HCT116 (cell line): ENCODE measurements around the gene RFX3. TPM values are rescaled to one million over a fixed set of nuclear protein-coding genes. Genes with fewer than 3 reads are reported as not detected.

ENCODE experiments used
- ATAC-seq: fragments of 200-7000 bp; cut with Tn5 transposase; 2 replicates; pipeline ENCODE4 v1.9.1; 2020; ENCODE audit warnings: mild to moderate bottlenecking, moderate library complexity
- BruUV-seq: library from RNA; stranded (reverse); fragments of 400-500 nt; replicated peaks from 2 replicates; lab custom pipeline; 2021; lab: Mats Ljungman, UMichigan
- CTCF ChIA-PET: fragments of 300-600 bp; sonication (Branson Sonifier 250); formaldehyde crosslinking; loops from one replicate; lab custom pipeline; 2021; ENCODE audit warnings: antibody characterized with exemption; lab: Charles Lee
- POLR2A ChIA-PET: fragments of 300-600, 350-600 bp; sonication (Branson Sonifier 250); formaldehyde crosslinking; loops from one replicate; lab custom pipeline; 2021; ENCODE audit warnings: antibody characterized with exemption; lab: Charles Lee
- RAD21 ChIA-PET, 2 experiments: fragments of 300-600 bp; sonication (Branson Sonifier 250); formaldehyde crosslinking; loops; one replicate each; lab custom pipeline; 2023; ENCODE audit warnings: low total read pairs in 2 of 2; ENCODE audit not compliant: uncharacterized antibody in 2 of 2, unreplicated experiment in 2 of 2, low non-redundant PET in 1 of 2; lab: Charles Lee
- DNase-seq: peaks from one replicate; pipeline ENCODE4 v3.0.0-alpha.2; 2010; ENCODE audit warnings: low read depth, low spot score
- H2AFZ ChIP-seq: fragments of 200-600 bp; shearing (Covaris generic), sonication (generic); 2 replicates; pipeline ENCODE4 v1.6.1; 2017; ENCODE audit warnings: low read depth, mixed run types, mixed read lengths, antibody characterized with exemption, low read length; ENCODE audit not compliant: poor library complexity, severe bottlenecking
- H3K27ac ChIP-seq: 2 replicates; pipeline ENCODE4 v1.5.1; 2012; ENCODE audit warnings: low read depth, low read length
- H3K27me3 ChIP-seq: fragments of 200-600 bp; sonication (generic); 2 replicates; pipeline ENCODE4 v1.6.1; 2016; ENCODE audit warnings: mixed run types, low read length, mixed read lengths; ENCODE audit not compliant: insufficient read depth
- H3K36me3 ChIP-seq, 2 experiments: fragments of 200-500 bp in 1 of 2; fragments of 200-600 bp in 1 of 2; sonication (Bioruptor generic) in 1 of 2; sonication (generic) in 1 of 2; 2 replicates each; pipeline versions ENCODE4 v1.5.1 to v1.6.1; 2014 to 2016; ENCODE audit warnings: low read length in 2 of 2, inconsistent platforms in 1 of 2, mixed read lengths in 1 of 2, mixed run types in 1 of 2; ENCODE audit not compliant: insufficient read depth in 2 of 2, control insufficient read depth in 1 of 2
- H3K4me1 ChIP-seq, 2 experiments: fragments of 200-600 bp in 1 of 2; sonication (generic) in 1 of 2; 2 replicates each; pipeline versions ENCODE4 v1.5.1 to v1.6.1; 2012 to 2017; ENCODE audit warnings: low read length in 2 of 2, inconsistent platforms in 1 of 2, mild to moderate bottlenecking in 1 of 2, mixed read lengths in 1 of 2, mixed run types in 1 of 2, moderate library complexity in 1 of 2; ENCODE audit not compliant: insufficient read depth in 2 of 2, control insufficient read depth in 1 of 2
- H3K4me2 ChIP-seq: fragments of 200-600 bp; sonication (generic); 2 replicates; pipeline ENCODE4 v1.6.1; 2017; ENCODE audit warnings: mixed run types, low read length, mixed read lengths
- H3K4me3 ChIP-seq, 2 experiments: fragments of 200-600 bp in 1 of 2; sonication (generic) in 1 of 2; replicated peaks in 1 of 2; 2 replicates each; pipeline ENCODE4 v1.5.1; 2011 to 2016; ENCODE audit warnings: low read length in 2 of 2, control low read depth in 1 of 2, low read depth in 1 of 2, mild to moderate bottlenecking in 1 of 2, mixed read lengths in 1 of 2, mixed run types in 1 of 2
- H3K79me2 ChIP-seq: fragments of 200-600 bp; sonication (generic); 2 replicates; pipeline ENCODE4 v1.6.1; 2017; ENCODE audit warnings: mild to moderate bottlenecking, mixed run types, low read length, moderate library complexity, mixed read lengths; ENCODE audit not compliant: insufficient read depth
- H3K9ac ChIP-seq: fragments of 200-600 bp; sonication (generic); 2 replicates; pipeline ENCODE4 v1.6.1; 2016; ENCODE audit warnings: low read length, mixed read lengths
- H3K9me2 ChIP-seq: fragments of 200-600 bp; sonication (generic), shearing (Covaris generic); 2 replicates; pipeline ENCODE4 v1.6.1; 2017; ENCODE audit warnings: mixed run types, mild to moderate bottlenecking, moderate library complexity; ENCODE audit not compliant: insufficient read depth
- H3K9me3 ChIP-seq, 2 experiments: fragments of 200-500 bp in 1 of 2; fragments of 200-600 bp in 1 of 2; sonication (Bioruptor generic) in 1 of 2; sonication (generic) in 1 of 2; 2 replicates each; pipeline ENCODE4 v1.6.1; 2014 to 2017; ENCODE audit warnings: low read length in 2 of 2, mixed read lengths in 2 of 2, inconsistent platforms in 1 of 2, low read depth in 1 of 2, mild to moderate bottlenecking in 1 of 2, mixed run types in 1 of 2, moderate library complexity in 1 of 2; ENCODE audit not compliant: control insufficient read depth in 1 of 2, insufficient read depth in 1 of 2
- H4K20me1 ChIP-seq: fragments of 200-600 bp; sonication (generic), shearing (Covaris generic); 2 replicates; pipeline ENCODE4 v1.6.1; 2017; ENCODE audit warnings: mixed run types, mild to moderate bottlenecking, moderate library complexity; ENCODE audit not compliant: insufficient read depth
- CBX3 ChIP-seq: IDR thresholded peaks from 2 replicates; pipeline ENCODE4 v1.6.1; 2012; ENCODE audit warnings: low read depth
- CEBPB ChIP-seq: IDR thresholded peaks from 2 replicates; pipeline ENCODE4 v1.6.1; 2012; ENCODE audit warnings: low read depth
- CTCF ChIP-seq, 3 experiments: fragments of 200-600 bp in 1 of 3; sonication (generic) in 1 of 3; IDR thresholded peaks in 2 of 3; conservative IDR thresholded peaks in 1 of 3; 2 replicates each; pipeline ENCODE4 v1.5.1; 2012 to 2017; ENCODE audit warnings: low read depth in 2 of 3, low read length in 2 of 3, antibody characterized with exemption in 1 of 3, borderline replicate concordance in 1 of 3, control low read depth in 1 of 3, mild to moderate bottlenecking in 1 of 3, mixed read lengths in 1 of 3, mixed run types in 1 of 3, moderate library complexity in 1 of 3; ENCODE audit not compliant: insufficient read depth in 1 of 3
- EGR1 ChIP-seq: IDR thresholded peaks from 2 replicates; pipeline ENCODE4 v1.6.1; 2012; ENCODE audit warnings: low read depth
- POLR2A ChIP-seq: IDR thresholded peaks from 2 replicates; pipeline ENCODE4 v1.7.0; 2011; ENCODE audit warnings: borderline replicate concordance; ENCODE audit not compliant: insufficient read depth, insufficient read length; ENCODE audit errors: extremely low read depth
- RAD21 ChIP-seq: IDR thresholded peaks from 2 replicates; pipeline ENCODE4 v1.6.1; 2012; ENCODE audit warnings: low read depth, mild to moderate bottlenecking
- intact Hi-C: fragments of 100-400 bp; cut with micrococcal nuclease; formaldehyde crosslinking; loops from 2 replicates; pipeline ENCODE4 v1.10.0; 2022
- total RNA-seq: library from RNA; stranded (reverse); gene quantifications from one replicate; pipeline ENCODE4 v1.2.1, GENCODE V29; 2021; ENCODE audit not compliant: unreplicated experiment

RFX3 gene
- total RNA-seq, 1 experiment from 2014 or later = 11.8 TPM

DNA sequence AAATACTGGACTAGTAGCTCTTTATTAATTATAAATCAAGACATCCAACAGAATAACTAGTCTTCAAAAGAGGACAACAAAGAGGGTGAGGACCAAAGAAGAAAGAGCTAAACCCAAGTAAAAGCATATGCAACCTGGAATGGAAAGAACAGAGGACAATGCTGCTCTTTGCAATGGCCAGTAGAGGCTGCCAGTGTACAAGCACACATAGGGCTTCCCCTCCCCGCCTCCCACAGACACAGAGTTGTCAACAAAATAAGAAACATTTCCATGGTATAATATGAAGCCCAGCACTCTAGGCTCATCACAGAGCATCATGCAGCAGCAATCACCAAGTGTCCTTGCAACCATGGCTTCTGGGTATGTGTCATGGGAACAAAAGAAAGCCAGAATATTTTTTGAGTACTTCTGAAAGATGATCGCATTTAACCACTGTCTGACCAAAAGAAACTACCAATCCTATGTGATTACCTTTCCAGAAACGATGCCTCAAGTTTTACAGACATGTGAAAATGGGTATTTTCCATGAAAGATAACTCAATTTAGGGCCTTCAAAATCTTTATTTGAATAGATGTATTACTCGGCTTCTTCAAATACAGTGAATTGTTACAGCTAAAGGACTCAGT lies 58.1 kb downstream of the RFX3 start:
- CTCF ChIA-PET = interaction anchor here (0.7 to 1.5 kb wide), 4 partner anchors 10 to 609 kb away, joined by 3 to 8 read pairs (median 4); no protein-coding TSS in a partner anchor

More for the DNA sequence above, 58.1 kb downstream of the RFX3 start:
- peak; percentile 98 for ATAC-seq
- Histone ChIP-seq H4K20me1 (no peaks in the 10 kb centered on the region), H3K9me3 (no peaks in the 10 kb centered on the region), H3K27ac (no peak overlapping the region), H3K27me3 (no peaks in the 10 kb centered on the region), H3K4me1 (no peaks in the 10 kb centered on the region), H3K9me2 (no peaks in the 10 kb centered on the region), H3K79me2 (no peaks in the 10 kb centered on the region), H3K36me3 (no peaks in the 10 kb centered on the region), H3K4me2 (no peak overlapping the region), H2AFZ (no peak overlapping the region), H3K9ac (no peak overlapping the region), H3K4me3 (no peak overlapping the region)
- BruUV-seq = no TSS peak
- 0 out of 2 replicates have a peak, but pooled peaks have one; percentile 9 for TF ChIP-seq CBX3
- no peak for TF ChIP-seq EGR1
- TF ChIP-seq POLR2A = no peak
- peak; percentile 85 for TF ChIP-seq RAD21
- peak; percentile 47 to 90 (median 89); a peak in 5 of 6 replicates for TF ChIP-seq CTCF (IDR thresholded peaks at IDR 0.05 in 2 of 3, conservative IDR thresholded peaks at IDR 0.05 in 1 of 3; ENCODE audit: borderline replicate concordance in 1 of 3, insufficient read depth in 1 of 3, low read depth in 2 of 3, low read length in 2 of 3)
- TF ChIP-seq CEBPB = no peak
- ChIA-PET POLR2A (no interaction called here), RAD21 (interaction anchor here in 1 of 2 experiments (1.0 kb wide), 1 partner anchor 11 kb away, joined by 3 read pairs; no protein-coding TSS in a partner anchor)
- intact Hi-C loops = loop anchor here (5.0 to 10.0 kb wide), 2 partner anchors 265 to 897 kb away; no protein-coding TSS in a partner anchor
- peak; percentile 38 for DNase-seq
